IPS-18a (cell line): ENCODE data around the gene GALNS.

Experiments used
- H3K27ac ChIP-seq: one replicate; pipeline ENCODE4 v1.5.1; 2013; ENCODE audit warnings: low read length
- H3K27me3 ChIP-seq: one replicate; pipeline ENCODE4 v1.6.1; 2013; ENCODE audit warnings: mild to moderate bottlenecking, low read length; ENCODE audit not compliant: control insufficient read depth, insufficient read depth
- H3K36me3 ChIP-seq: one replicate; pipeline ENCODE4 v1.6.1; 2013; ENCODE audit warnings: low read depth, low read length; ENCODE audit not compliant: control insufficient read depth
- H3K4me1 ChIP-seq: one replicate; pipeline ENCODE4 v1.6.1; 2013; ENCODE audit warnings: low read depth, low read length; ENCODE audit not compliant: control insufficient read depth
- H3K4me3 ChIP-seq: one replicate; pipeline ENCODE4 v1.5.1; 2013; ENCODE audit warnings: low read length
- H3K9ac ChIP-seq: one replicate; pipeline ENCODE4 v1.6.1; 2013; ENCODE audit warnings: mild to moderate bottlenecking, low read length, moderate library complexity
- H3K9me3 ChIP-seq: one replicate; pipeline ENCODE4 v1.6.1; 2013; ENCODE audit warnings: low read depth, low read length; ENCODE audit not compliant: control insufficient read depth

The GALNS gene

DNA sequence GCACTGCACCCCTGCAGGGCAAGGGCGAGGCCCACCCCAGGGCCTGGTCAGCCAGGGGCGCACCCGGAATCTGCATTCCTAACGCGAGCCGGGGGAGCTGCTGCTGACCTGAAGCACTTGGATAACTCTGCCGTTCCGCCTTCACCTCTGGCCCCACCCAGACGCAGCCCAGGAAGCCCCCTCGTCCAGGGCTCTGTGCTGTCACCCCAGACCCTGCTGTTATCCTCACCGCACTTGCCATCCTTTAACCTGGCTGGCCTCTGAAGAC lies 23.0 kb upstream of the GALNS start:
- no peaks in the 10 kb centered on the region for H3K4me1 ChIP-seq

DNA sequence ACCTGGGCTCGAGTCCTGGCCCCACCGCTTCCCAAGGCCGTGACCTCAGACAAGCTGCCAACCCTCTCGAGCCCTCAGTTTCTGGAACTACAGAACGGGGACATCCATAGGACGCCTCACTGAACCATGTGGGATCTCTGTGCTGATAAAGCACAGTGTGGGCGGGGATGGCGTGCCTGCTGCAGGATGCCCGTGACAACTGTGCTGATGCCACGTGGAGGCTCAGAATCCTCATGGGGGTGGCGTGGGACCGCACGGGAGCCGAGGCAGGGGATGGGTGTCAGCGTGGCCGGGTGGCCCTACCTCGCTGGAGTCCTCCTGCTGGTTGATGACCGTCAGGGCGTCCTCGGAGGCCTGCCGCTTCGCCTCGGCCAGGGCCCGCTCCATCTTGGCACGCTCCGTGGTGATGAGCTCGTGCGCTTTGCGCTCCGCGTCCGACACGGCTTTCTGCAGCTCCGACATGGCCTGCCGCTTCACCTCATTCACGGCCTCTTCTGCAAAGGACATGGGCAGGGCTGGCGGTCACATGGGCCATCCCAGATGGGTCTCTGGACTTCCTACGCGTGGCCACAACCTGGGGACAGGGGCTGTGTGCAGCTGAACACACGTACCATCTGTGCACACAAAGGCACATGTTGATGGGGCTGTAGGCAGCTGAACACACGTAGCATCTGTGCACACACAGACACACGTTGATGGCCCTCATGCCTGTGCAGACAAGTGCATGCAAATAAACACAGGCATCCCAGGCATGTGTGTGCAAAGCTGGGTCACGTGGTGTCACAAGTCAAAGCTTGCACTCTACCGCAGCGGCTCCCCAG lies 22.4 kb upstream of the GALNS start:
- Histone ChIP-seq H3K9ac (no peak overlapping the region), H3K9me3 (no peaks in the 10 kb centered on the region), H3K27me3 (no peaks in the 10 kb centered on the region), H3K4me3 (no peak overlapping the region), H3K27ac (no peak overlapping the region), H3K4me1 (no peaks in the 10 kb centered on the region), H3K36me3 (no peaks in the 10 kb centered on the region)

More for the DNA sequence above, 23.0 kb upstream of the GALNS start:
- Histone ChIP-seq H3K27me3 (no peaks in the 10 kb centered on the region), H3K9me3 (no peaks in the 10 kb centered on the region), H3K9ac (no peak overlapping the region), H3K27ac (no peak overlapping the region), H3K4me3 (no peak overlapping the region), H3K36me3 (no peaks in the 10 kb centered on the region)

DNA sequence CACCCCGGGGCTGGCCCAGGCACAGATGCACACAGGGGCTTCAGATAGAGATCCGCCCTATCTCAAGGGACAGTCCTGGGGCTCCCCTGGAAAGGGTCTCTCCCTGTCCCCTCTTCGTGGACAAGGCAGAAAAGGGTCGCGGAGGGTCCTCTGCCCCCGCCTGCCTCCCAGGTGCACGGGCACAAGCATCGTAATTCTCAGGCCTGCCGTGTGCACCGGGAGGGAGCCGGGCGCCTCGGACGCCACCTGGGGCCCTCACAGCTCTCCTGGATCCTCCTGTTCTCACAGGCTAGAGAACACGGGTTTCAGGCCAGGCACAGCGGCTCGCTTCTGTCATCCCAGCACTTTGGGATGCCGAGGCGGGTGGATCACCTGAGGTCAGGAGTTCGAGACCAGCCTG lies 21.6 kb upstream of the GALNS start:
- H3K4me1 ChIP-seq = no peaks in the 10 kb centered on the region
- no peaks in the 10 kb centered on the region for H3K27me3 ChIP-seq
- no peaks in the 10 kb centered on the region for H3K9me3 ChIP-seq
- H3K4me3 ChIP-seq = no peak overlapping the region
- no peaks in the 10 kb centered on the region for H3K36me3 ChIP-seq
- no peak overlapping the region for H3K27ac ChIP-seq
- no peak overlapping the region for H3K9ac ChIP-seq

DNA sequence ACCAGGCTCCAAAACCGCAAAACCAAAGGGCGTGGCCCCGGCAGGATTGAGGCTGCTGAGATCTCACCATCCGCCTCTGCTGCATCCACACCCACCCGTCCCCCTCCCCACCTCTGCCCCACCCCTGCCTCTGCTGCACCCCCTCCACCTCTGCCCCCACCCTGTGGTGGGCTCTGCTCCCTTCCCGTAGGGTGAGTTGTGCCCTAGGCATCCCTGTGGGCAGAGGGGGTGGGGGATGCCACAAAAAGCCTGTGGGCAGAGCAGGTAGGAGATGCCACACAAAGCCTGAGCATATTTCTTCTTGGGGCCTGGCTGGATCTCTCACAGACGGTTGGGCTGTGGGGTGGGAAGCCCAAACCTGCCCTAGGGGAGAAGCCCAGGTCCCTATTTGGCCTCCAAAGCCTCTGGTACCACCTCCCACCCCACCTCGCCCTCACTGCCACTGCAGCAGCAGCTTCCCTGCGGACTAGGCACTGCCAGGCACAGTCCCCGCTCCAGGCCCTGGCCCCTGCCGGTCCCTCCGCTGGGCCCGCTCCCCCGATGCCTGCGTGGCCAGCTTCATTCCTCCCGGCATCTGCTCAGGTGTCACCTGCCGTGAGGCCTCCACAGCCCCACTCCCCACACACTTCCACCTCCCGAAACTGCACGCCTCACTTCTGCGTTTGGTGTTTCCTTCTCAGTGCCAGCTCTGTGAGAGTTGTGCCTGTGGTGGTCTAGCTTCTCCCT lies 21.0 kb upstream of the GALNS start:
- Histone ChIP-seq H3K4me1 (no peaks in the 10 kb centered on the region), H3K9me3 (no peaks in the 10 kb centered on the region), H3K36me3 (no peaks in the 10 kb centered on the region), H3K9ac (no peak overlapping the region), H3K4me3 (no peak overlapping the region), H3K27ac (no peak overlapping the region), H3K27me3 (no peaks in the 10 kb centered on the region)

DNA sequence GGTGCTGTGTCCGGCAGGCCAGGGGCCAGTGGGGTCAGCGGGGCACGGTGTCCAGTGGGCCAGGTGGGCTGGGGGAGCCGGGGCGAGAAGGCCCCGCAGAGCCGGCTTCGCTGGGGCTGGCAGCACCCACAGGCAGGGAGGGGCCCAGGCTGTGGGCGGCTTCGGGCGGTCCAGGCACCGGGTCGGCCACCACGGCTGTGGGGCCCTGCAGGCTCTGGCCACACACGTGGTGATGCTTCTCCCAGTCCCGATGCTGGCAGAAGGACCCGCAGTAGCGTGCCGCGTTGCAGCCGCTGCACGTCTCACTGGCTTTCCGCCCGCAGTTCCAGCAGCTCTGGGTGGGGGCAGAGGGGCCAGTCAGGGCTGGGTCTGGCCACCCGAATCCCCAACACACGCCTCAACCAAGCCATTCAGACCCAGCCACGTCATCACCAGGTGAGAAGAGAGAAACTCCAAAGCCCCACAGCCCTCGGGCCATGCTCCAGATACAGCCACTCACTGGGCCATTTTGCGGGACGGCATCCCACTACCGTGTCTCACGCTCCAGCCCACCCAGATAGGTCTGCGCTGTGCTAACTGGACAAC lies 20.3 kb upstream of the GALNS start:
- H3K4me1 ChIP-seq = no peaks in the 10 kb centered on the region
- H3K27ac ChIP-seq = no peak overlapping the region
- H3K4me3 ChIP-seq = no peak overlapping the region
- H3K27me3 ChIP-seq = no peaks in the 10 kb centered on the region
- no peaks in the 10 kb centered on the region for H3K9me3 ChIP-seq
- no peaks in the 10 kb centered on the region for H3K36me3 ChIP-seq
- no peak overlapping the region for H3K9ac ChIP-seq

DNA sequence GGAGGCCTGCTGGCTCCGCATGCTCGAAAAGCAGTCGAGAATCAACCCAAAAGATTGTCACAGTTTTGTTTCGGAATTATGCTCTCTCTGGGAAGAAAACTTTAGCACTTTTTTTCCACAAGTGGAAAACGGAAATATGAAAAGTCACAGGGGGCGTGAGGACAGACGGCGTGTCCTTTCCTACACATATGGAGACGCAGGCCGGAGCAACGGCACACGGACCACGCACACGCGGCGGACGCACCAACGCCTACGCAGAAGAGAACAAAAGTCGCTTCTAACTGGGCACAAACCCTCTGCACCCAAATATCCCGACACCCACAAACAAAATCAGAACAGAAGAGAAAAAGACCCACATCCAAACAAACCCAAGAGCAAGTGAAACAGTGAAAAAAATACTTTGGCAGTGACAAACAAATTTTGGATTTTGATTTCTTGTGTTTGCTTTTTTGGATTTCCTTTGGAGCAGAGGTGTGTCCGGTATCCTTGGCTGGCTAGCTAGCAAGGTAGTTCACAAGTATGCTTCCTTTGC lies 19.0 kb upstream of the GALNS start:
- Histone ChIP-seq H3K27ac (no peak overlapping the region), H3K9me3 (no peaks in the 10 kb centered on the region), H3K4me3 (no peak overlapping the region), H3K36me3 (no peaks in the 10 kb centered on the region), H3K9ac (no peak overlapping the region), H3K4me1 (no peaks in the 10 kb centered on the region), H3K27me3 (no peaks in the 10 kb centered on the region)

DNA sequence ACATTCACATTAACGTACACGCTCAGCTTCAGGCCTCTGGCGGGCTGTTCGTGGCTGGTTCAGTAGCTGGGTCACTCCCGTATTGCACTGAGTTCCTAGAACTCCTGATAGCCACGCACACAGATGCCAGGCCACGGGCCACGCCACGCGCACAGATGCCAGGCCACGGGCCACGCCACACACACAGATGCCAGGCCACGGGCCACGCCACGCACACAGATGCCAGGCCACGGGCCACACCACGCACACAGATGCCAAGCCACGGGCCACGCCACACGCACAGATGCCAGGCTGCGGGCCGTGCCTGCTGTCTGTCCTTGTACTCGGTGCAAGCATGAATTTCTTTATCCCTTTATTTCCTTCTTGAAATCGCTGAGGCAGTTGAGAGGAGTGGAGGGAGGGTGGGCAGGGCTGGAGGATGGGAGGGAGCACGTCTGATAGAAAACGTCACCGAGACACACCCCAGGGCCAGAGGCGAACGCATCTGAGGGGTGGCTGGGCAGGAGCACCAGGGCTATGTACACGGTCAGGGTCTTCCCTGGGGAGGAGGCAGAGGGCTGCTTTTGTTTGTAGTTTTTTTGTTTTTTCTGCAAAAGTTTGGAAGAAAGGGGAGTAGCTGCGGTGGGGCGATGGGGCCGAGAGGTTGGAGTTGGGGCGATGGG lies 18.3 kb upstream of the GALNS start:
- H3K27ac ChIP-seq = no peak overlapping the region
- H3K9ac ChIP-seq = no peak overlapping the region
- no peaks in the 10 kb centered on the region for H3K4me1 ChIP-seq
- no peaks in the 10 kb centered on the region for H3K27me3 ChIP-seq
- H3K36me3 ChIP-seq = no peaks in the 10 kb centered on the region
- no peaks in the 10 kb centered on the region for H3K9me3 ChIP-seq
- H3K4me3 ChIP-seq = no peak overlapping the region

DNA sequence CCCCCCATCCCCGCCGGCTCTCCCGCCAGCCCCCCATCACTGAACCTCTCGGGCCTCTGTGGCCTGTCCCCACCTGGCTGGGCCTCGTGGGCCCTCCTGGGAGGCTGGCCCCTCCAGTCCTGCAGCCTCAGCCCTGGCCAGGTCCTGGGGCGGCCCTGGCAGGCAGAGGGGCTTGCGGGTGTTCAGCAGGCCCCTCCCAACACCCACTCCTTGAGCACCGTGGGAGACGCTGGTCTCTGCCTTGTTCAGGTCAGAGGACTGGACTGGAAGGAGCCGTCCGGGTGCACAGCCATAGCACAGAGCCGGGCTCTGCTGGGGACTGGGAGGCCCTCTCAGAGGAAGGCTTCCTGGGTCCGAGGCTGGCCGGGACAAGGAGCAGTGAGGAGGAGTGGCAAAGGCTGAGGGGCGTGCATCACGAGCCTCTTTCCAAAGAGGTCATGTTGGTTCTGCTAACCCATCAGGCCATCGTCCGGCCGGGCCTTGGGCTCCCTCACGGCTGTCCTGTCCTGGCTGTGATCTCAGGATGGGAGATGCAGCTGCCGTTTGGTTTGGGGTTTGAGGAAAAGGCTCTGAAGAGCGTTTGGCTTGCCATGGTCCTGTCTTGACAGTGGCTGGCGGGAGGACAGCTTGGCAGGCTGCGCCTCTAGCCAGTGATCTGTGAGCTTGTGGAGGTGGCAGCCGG lies 16.0 kb upstream of the GALNS start:
- Histone ChIP-seq H3K4me3 (no peak overlapping the region), H3K4me1 (no peaks in the 10 kb centered on the region), H3K9me3 (no peaks in the 10 kb centered on the region), H3K36me3 (no peaks in the 10 kb centered on the region), H3K9ac (no peak overlapping the region), H3K27ac (no peak overlapping the region), H3K27me3 (no peaks in the 10 kb centered on the region)

DNA sequence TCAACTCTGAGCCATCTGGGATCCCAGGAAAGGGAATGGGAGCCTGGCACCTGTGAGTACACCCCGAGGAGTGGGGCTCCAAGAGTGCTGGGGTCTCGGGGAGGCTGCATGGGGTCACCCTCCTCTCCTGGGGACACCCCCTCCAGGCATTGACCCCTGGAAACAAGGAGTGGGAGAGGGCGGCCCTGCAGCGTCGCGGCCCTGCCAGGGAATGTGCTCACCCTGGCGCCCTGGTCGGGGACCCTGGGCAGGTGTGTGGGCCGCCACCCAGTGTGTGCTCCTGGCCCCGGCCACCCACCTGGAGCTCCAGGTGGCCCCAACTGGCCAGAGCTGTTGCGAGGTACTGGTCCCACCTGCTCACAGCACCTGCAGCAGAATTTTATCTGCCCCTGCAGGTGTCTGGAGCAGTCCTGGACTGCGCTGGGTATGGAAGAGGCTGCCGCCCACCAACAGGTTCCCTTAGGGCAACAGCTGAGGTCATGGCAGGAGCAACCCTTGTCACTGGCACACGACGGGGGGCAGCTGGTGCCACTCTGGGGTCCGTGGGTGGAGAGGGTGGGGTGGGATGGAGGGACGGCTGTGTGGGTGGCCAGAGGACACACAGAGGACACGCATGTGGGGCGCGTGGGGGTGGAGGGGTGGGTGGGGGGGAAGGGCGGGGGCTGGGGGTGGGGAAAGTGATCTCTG lies 15.1 kb upstream of the GALNS start:
- Histone ChIP-seq H3K36me3 (no peaks in the 10 kb centered on the region), H3K9me3 (no peaks in the 10 kb centered on the region), H3K4me3 (no peak overlapping the region), H3K27ac (no peak overlapping the region), H3K4me1 (no peaks in the 10 kb centered on the region), H3K9ac (no peak overlapping the region), H3K27me3 (no peaks in the 10 kb centered on the region)

DNA sequence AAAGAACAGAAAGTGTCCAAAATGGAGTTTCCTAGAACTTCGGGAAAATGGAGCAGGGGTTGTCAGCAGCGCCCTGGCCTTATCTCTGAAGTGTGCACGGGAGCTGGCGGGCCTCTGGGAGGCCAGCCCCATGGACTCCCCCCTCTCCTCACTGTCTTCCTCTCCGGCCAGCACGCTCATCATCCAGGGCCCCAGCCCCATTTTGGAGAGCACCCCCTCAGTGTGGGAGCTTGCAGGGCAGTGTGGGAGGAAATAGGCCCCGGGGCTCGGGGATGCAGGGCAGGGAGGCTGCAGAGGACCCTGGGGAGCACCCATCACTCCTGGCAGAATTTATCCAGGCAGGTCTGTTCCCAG lies 14.6 kb upstream of the GALNS start:
- no peaks in the 10 kb centered on the region for H3K4me1 ChIP-seq
- H3K27me3 ChIP-seq = no peaks in the 10 kb centered on the region
- no peak overlapping the region for H3K9ac ChIP-seq

More for the DNA sequence above, 14.6 kb upstream of the GALNS start:
- no peak overlapping the region for H3K27ac ChIP-seq
- no peak overlapping the region for H3K4me3 ChIP-seq
- H3K36me3 ChIP-seq = no peaks in the 10 kb centered on the region
- H3K9me3 ChIP-seq = no peaks in the 10 kb centered on the region
